IMR-90 (cell line): ENCODE results near the gene ZZZ3. TPM values are rescaled to one million over a fixed set of nuclear protein-coding genes. Genes with fewer than 3 reads are reported as not detected.
A peak's percentile ranks its signal among the peaks of the same experiment; 100 is the strongest.

Experiments
- ATAC-seq: fragments of 200-7000 bp; cut with Tn5 transposase; 2 replicates; pipeline ENCODE4 v1.9.1; 2020; ENCODE audit warnings: low read depth, mild to moderate bottlenecking, moderate library complexity
- BruUV-seq: library from RNA; stranded (reverse); fragments of 400-500 nt; replicated peaks from 2 replicates; lab custom pipeline; 2021; lab: Mats Ljungman, UMichigan
- CTCF ChIA-PET: fragments of 300-600 bp; formaldehyde crosslinking; extraction: SDS; loops from one replicate; lab custom pipeline; 2021; ENCODE audit warnings: antibody characterized with exemption; lab: Yijun Ruan, JAX
- POLR2A ChIA-PET: fragments of 300-600 bp; sonication (Branson Sonifier 250); formaldehyde crosslinking; loops from one replicate; lab custom pipeline; 2022; ENCODE audit warnings: antibody characterized with exemption; ENCODE audit not compliant: unreplicated experiment; lab: Charles Lee
- DNase-seq: peaks from one replicate; pipeline ENCODE4 v3.0.0; 2013
- H2AFZ ChIP-seq: replicated peaks from 2 replicates; pipeline ENCODE3; 2013; ENCODE audit warnings: low read length, mild to moderate bottlenecking; ENCODE audit not compliant: poor library complexity
- H2AK5ac ChIP-seq: 2 replicates; pipeline ENCODE4 v1.6.1; 2013; ENCODE audit warnings: low read depth, low read length, inconsistent platforms
- H2AK9ac ChIP-seq: replicated peaks from 2 replicates; pipeline ENCODE3; 2013; ENCODE audit warnings: mild to moderate bottlenecking, low read depth, low read length, moderate library complexity; ENCODE audit not compliant: poor library complexity
- H2BK120ac ChIP-seq: 2 replicates; pipeline ENCODE4 v1.6.1; 2013; ENCODE audit warnings: low read depth, low read length, inconsistent platforms
- H2BK15ac ChIP-seq: 3 replicates; pipeline ENCODE4 v1.6.1; 2013; ENCODE audit warnings: low read depth, low read length, inconsistent platforms
- H2BK20ac ChIP-seq: 2 replicates; pipeline ENCODE4 v1.6.1; 2013; ENCODE audit warnings: low read depth, mild to moderate bottlenecking, inconsistent platforms, low read length, moderate library complexity
- H2BK5ac ChIP-seq: 2 replicates; pipeline ENCODE4 v1.6.1; 2013; ENCODE audit warnings: mild to moderate bottlenecking, low read depth, low read length, inconsistent platforms; ENCODE audit not compliant: poor library complexity, severe bottlenecking
- H3K14ac ChIP-seq: replicated peaks from 2 replicates; pipeline ENCODE4 v1.6.1; 2013; ENCODE audit warnings: low read depth, low read length, inconsistent platforms
- H3K18ac ChIP-seq: 2 replicates; pipeline ENCODE4 v1.6.1; 2013; ENCODE audit warnings: low read depth, low read length, control low read depth
- H3K23ac ChIP-seq: 2 replicates; pipeline ENCODE4 v1.6.1; 2013; ENCODE audit warnings: low read depth, low read length, inconsistent platforms
- H3K27ac ChIP-seq: 2 replicates; pipeline ENCODE4 v1.5.1; 2013; ENCODE audit warnings: mild to moderate bottlenecking, control low read depth, low read length; ENCODE audit not compliant: insufficient read depth
- H3K27me3 ChIP-seq: 2 replicates; pipeline ENCODE4 v1.6.1; 2013; ENCODE audit warnings: low read length; ENCODE audit not compliant: control insufficient read depth, insufficient read depth
- H3K36me3 ChIP-seq: 2 replicates; pipeline ENCODE4 v1.6.1; 2013; ENCODE audit warnings: low read length, mixed read lengths; ENCODE audit not compliant: control insufficient read depth, insufficient read depth
- H3K4ac ChIP-seq: 2 replicates; pipeline ENCODE4 v1.6.1; 2013; ENCODE audit warnings: low read depth, low read length, inconsistent platforms
- H3K4me1 ChIP-seq: 2 replicates; pipeline ENCODE4 v1.6.1; 2013; ENCODE audit warnings: low read length, mixed read lengths; ENCODE audit not compliant: control insufficient read depth, insufficient read depth
- H3K4me2 ChIP-seq: 2 replicates; pipeline ENCODE4 v1.6.1; 2013; ENCODE audit warnings: low read depth, mild to moderate bottlenecking, control low read depth, low read length, moderate library complexity
- H3K4me3 ChIP-seq: 2 replicates; pipeline ENCODE4 v1.5.1; 2013; ENCODE audit warnings: low read depth, mild to moderate bottlenecking, control low read depth, low read length, moderate library complexity; ENCODE audit not compliant: insufficient read depth
- H3K56ac ChIP-seq: 2 replicates; pipeline ENCODE4 v1.6.1; 2013; ENCODE audit warnings: low read length, inconsistent platforms; ENCODE audit not compliant: insufficient read depth; ENCODE audit errors: extremely low read depth
- H3K79me1 ChIP-seq, 2 experiments: 2 replicates each; pipeline ENCODE4 v1.6.1; 2013; ENCODE audit warnings: low read length in 2 of 2, inconsistent platforms in 1 of 2, low read depth in 1 of 2
- H3K9ac ChIP-seq: 2 replicates; pipeline ENCODE4 v1.6.1; 2013; ENCODE audit warnings: low read depth, low read length, control low read depth
- H3K9me1 ChIP-seq: 2 replicates; pipeline ENCODE4 v1.6.1; 2013; ENCODE audit warnings: low read length, inconsistent platforms; ENCODE audit not compliant: insufficient read depth
- H3K9me3 ChIP-seq: 2 replicates; pipeline ENCODE4 v1.6.1; 2013; ENCODE audit warnings: low read length; ENCODE audit not compliant: control insufficient read depth, insufficient read depth
- H4K20me1 ChIP-seq: 2 replicates; pipeline ENCODE4 v1.6.1; 2013; ENCODE audit warnings: low read length, inconsistent platforms; ENCODE audit not compliant: insufficient read depth
- H4K5ac ChIP-seq: 2 replicates; pipeline ENCODE4 v1.6.1; 2013; ENCODE audit warnings: mild to moderate bottlenecking, low read depth, low read length, control low read depth
- H4K8ac ChIP-seq, 2 experiments: 2 replicates each; pipeline ENCODE4 v1.6.1; 2013; ENCODE audit warnings: low read depth in 2 of 2, low read length in 2 of 2, control low read depth in 1 of 2, inconsistent platforms in 1 of 2
- H4K91ac ChIP-seq: 2 replicates; pipeline ENCODE4 v1.6.1; 2013; ENCODE audit warnings: low read depth, low read length, inconsistent platforms; ENCODE audit not compliant: insufficient read depth
- CEBPB ChIP-seq: IDR thresholded peaks from 2 replicates; pipeline ENCODE4 v1.6.1; 2012; ENCODE audit warnings: low read depth, low read length, improper control_type of control experiment
- MAFK ChIP-seq: IDR thresholded peaks from 2 replicates; pipeline ENCODE4 v1.6.1; 2012; ENCODE audit warnings: low read depth, low read length, improper control_type of control experiment
- WGBS, 2 experiments: methylation state at CpG; one replicate each; pipeline versions ENCODE4 v1.1.5 to v1.1.7; 2013; ENCODE audit warnings: missing lambda C conversion rate in 2 of 2; ENCODE audit not compliant: insufficient read length in 1 of 2; ENCODE audit errors: extremely low coverage in 2 of 2; 5-methylcytosine and 5-hydroxymethylcytosine counted together
- dilution Hi-C: fragments of 300-500 bp; cut with HindIII; formaldehyde crosslinking; loops from one replicate; pipeline ENCODE4 v1.14.3; 2018; ENCODE audit warnings: low sequenced_read_pairs; ENCODE audit not compliant: unreplicated experiment
- in situ Hi-C: fragments of 300-500 bp; cut with MboI; formaldehyde crosslinking; loops from 3 replicates; pipeline ENCODE4 v1.14.3; 2019; ENCODE audit warnings: low sequenced_read_pairs, inconsistent platforms, mixed read lengths
- intact Hi-C: fragments of 100-400 bp; cut with micrococcal nuclease; formaldehyde crosslinking; loops from 2 replicates; pipeline ENCODE4 v1.10.0; 2022
- polyA plus RNA-seq, 3 experiments: library from polyadenylated mRNA; depleted of rRNA; stranded (reverse); fragments of >200 nt; gene quantifications; 2 replicates each; pipeline ENCODE4 v1.2.3, GENCODE V29; 2012; ENCODE audit warnings: low replicate concordance in 1 of 3
- total RNA-seq: library from RNA; depleted of rRNA; stranded (reverse); fragments of >200 nt; gene quantifications from 2 replicates; pipeline ENCODE4 v1.2.3, GENCODE V29; 2012

The ZZZ3 gene
- total and polyA plus RNA-seq, 2 of the 4 experiments (the other 2 are of a cell fraction) = 14.2 to 66.3 TPM

- TF ChIP-seq CEBPB (no peak), MAFK (peak; percentile 97)
- no peak overlapping the region for H4K5ac ChIP-seq
- H3K27ac ChIP-seq = no peak overlapping the region
- dilution Hi-C loops (no loop called here), intact Hi-C loops (no loop called here), in situ Hi-C loops (no loop called here)
- ATAC-seq (no peak), DNase-seq (no peak)
- no peak overlapping the region for H3K56ac ChIP-seq
- no peak overlapping the region for H2BK120ac ChIP-seq
- H2AK9ac ChIP-seq = no peak overlapping the region
- H3K14ac ChIP-seq = no peak overlapping the region
- no peak overlapping the region for H3K4me3 ChIP-seq
- no peaks in the 10 kb centered on the region for H3K4me1 ChIP-seq
- no peak overlapping the region for H3K4me2 ChIP-seq
- H4K91ac ChIP-seq = no peak overlapping the region
- ChIA-PET CTCF (no interaction called here), POLR2A (no interaction called here)
- no peaks in the 10 kb centered on the region for H3K9me1 ChIP-seq
- H3K9me3 ChIP-seq = no peaks in the 10 kb centered on the region
- no peak overlapping the region for H2BK20ac ChIP-seq
- no peak overlapping the region for H2BK15ac ChIP-seq
- H4K20me1 ChIP-seq = no peaks in the 10 kb centered on the region
- no peak overlapping the region for H3K9ac ChIP-seq
- no peaks in the 10 kb centered on the region for H3K27me3 ChIP-seq
- H3K4ac ChIP-seq = no peak overlapping the region
- no peak overlapping the region for H2AK5ac ChIP-seq
- H3K18ac ChIP-seq = no peak overlapping the region
- H3K79me1 ChIP-seq = peaks cover 0 to 7% of the 10 kb centered on the region in 2 experiments; a peak in 1 of 4 replicates
- H2AFZ ChIP-seq = no peak overlapping the region
- H2BK5ac ChIP-seq = no peak overlapping the region
- no peak overlapping the region for H3K23ac ChIP-seq
- H3K36me3 ChIP-seq = peaks cover 34% of the 10 kb centered on the region
- no peak overlapping the region for H4K8ac ChIP-seq
- BruUV-seq = no TSS peak
- WGBS, 2 experiments = no CpG with 5 or more reads among the region's 4 CpGs
Measured at GRCh38 chr1:77725706-77726105, 43.2 kb upstream of the ZZZ3 start.
